Activated CD4-positive, alpha-beta T cell treated with anti-CD3 and anti-CD28 coated beads for 48 hours (primary cell): ENCODE results near the gene METRN.

Experiments used
- DNase-seq: peaks from one replicate; pipeline ENCODE4 v3.0.0-alpha.2; 2020

Gene METRN

GRCh38 chr16:761625-762513 is 47.0 kb downstream of the METRN start:
- DNase-seq: no peak

GRCh38 chr16:762595-763268 is 47.8 kb downstream of the METRN start:
- DNase-seq: no peak

GRCh38 chr16:763369-764183 is 48.7 kb downstream of the METRN start:
- DNase-seq: no peak

GRCh38 chr16:764184-764750 is 49.3 kb downstream of the METRN start:
- no peak for DNase-seq

GRCh38 chr16:764848-765487 is 50.0 kb downstream of the METRN start:
- DNase-seq: no peak

GRCh38 chr16:765488-765865 is 50.6 kb downstream of the METRN start:
- DNase-seq: no peak

GRCh38 chr16:766008-766819 is 51.3 kb downstream of the METRN start:
- DNase-seq: no peak

GRCh38 chr16:766820-767640 is 52.1 kb downstream of the METRN start:
- DNase-seq: no peak

GRCh38 chr16:767743-768235 is 52.9 kb downstream of the METRN start:
- no peak for DNase-seq

GRCh38 chr16:768428-768827 is 53.5 kb downstream of the METRN start:
- no peak for DNase-seq
